Measurements from ENCODE around the gene INSM2. TPM values are rescaled to one million over a fixed set of nuclear protein-coding genes. Genes with fewer than 3 reads are reported as not detected.

Gene INSM2
- total RNA-seq, 2 experiments from 2014 or later: 0.09 TPM; not detected in 1

DNA sequence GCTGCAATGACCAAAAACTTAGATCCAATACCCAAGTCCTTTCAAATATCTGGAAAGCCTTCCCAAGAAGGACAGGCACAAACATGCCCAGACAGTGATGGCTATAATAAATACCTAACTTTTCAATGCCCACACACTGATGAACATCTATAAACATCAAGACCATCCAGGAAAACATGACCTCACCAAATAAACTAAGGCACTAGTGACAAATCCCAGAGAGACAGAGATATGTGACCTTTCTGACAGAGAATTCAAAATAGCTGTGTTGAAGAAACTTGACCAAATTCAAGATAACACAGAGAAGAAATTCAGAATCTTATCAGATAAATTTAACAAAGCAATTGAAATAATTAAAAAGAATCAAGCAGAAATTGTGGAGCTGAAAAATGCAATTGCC lies 38.7 kb upstream of the INSM2 start:
- H2AFZ ChIP-seq (ENCODE audit: low read length): no peak overlapping the region
- CTCF ChIA-PET (ENCODE audit: unreplicated experiment): no interaction called here
- TF ChIP-seq, protein P1, sequence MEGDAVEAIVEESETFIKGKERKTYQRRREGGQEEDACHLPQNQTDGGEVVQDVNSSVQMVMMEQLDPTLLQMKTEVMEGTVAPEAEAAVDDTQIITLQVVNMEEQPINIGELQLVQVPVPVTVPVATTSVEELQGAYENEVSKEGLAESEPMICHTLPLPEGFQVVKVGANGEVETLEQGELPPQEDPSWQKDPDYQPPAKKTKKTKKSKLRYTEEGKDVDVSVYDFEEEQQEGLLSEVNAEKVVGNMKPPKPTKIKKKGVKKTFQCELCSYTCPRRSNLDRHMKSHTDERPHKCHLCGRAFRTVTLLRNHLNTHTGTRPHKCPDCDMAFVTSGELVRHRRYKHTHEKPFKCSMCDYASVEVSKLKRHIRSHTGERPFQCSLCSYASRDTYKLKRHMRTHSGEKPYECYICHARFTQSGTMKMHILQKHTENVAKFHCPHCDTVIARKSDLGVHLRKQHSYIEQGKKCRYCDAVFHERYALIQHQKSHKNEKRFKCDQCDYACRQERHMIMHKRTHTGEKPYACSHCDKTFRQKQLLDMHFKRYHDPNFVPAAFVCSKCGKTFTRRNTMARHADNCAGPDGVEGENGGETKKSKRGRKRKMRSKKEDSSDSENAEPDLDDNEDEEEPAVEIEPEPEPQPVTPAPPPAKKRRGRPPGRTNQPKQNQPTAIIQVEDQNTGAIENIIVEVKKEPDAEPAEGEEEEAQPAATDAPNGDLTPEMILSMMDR (conservative IDR thresholded peaks at IDR 0.05; ENCODE audit: low read length): no peak
- TF ChIP-seq EZH2phosphoT487 (IDR thresholded peaks at IDR 0.05; ENCODE audit: borderline replicate concordance, low read depth, low read length): no peak
- H3K27ac ChIP-seq (ENCODE audit: low read depth, low read length, poor library complexity, severe bottlenecking): no peak overlapping the region
- no peaks in the 10 kb centered on the region for H3K36me3 ChIP-seq (ENCODE audit: insufficient read depth, low read length)
- no peaks in the 10 kb centered on the region for H3K9me2 ChIP-seq (ENCODE audit: insufficient read depth, low read length)
- H3K9me3 ChIP-seq (ENCODE audit: low read length): no peaks in the 10 kb centered on the region
- H3K4me3 ChIP-seq (ENCODE audit: low read depth, low read length, poor library complexity, severe bottlenecking): no peak overlapping the region
- H4K20me1 ChIP-seq (ENCODE audit: insufficient read depth, low read length): no peaks in the 10 kb centered on the region
- H3K79me2 ChIP-seq (ENCODE audit: insufficient read depth, low read depth, low read length): no peaks in the 10 kb centered on the region
- POLR2A ChIA-PET: no interaction called here
- no peak overlapping the region for H3K4me2 ChIP-seq (ENCODE audit: low read length)
- no TSS peak for BruUV-seq (replicated peaks)
- intact Hi-C loops (cut with micrococcal nuclease; ENCODE audit: unreplicated experiment): no loop called here
- DNase-seq (ENCODE audit: low spot score): no peak
- no peaks in the 10 kb centered on the region for H3K4me1 ChIP-seq (ENCODE audit: insufficient read depth, low read length, poor library complexity, severe bottlenecking)

GRCh38 chr14:35499180-35499579 lies 34.8 kb upstream of the INSM2 start:
- TF ChIP-seq EZH2phosphoT487 (IDR thresholded peaks at IDR 0.05; ENCODE audit: borderline replicate concordance, low read depth, low read length): no peak
- TF ChIP-seq, protein P1 (conservative IDR thresholded peaks at IDR 0.05; ENCODE audit: low read length): no peak
- Histone ChIP-seq H2AFZ (ENCODE audit: low read length) (no peak overlapping the region), H3K4me2 (ENCODE audit: low read length) (no peak overlapping the region), H3K4me3 (ENCODE audit: low read depth, low read length, poor library complexity, severe bottlenecking) (no peak overlapping the region), H3K9me2 (ENCODE audit: insufficient read depth, low read length) (no peaks in the 10 kb centered on the region), H3K36me3 (ENCODE audit: insufficient read depth, low read length) (no peaks in the 10 kb centered on the region), H3K79me2 (ENCODE audit: insufficient read depth, low read depth, low read length) (no peaks in the 10 kb centered on the region), H3K9me3 (ENCODE audit: low read length) (no peaks in the 10 kb centered on the region), H4K20me1 (ENCODE audit: insufficient read depth, low read length) (no peaks in the 10 kb centered on the region), H3K4me1 (ENCODE audit: insufficient read depth, low read length, poor library complexity, severe bottlenecking) (no peaks in the 10 kb centered on the region), H3K27ac (ENCODE audit: low read depth, low read length, poor library complexity, severe bottlenecking) (no peak overlapping the region)
- intact Hi-C loops (cut with micrococcal nuclease; ENCODE audit: unreplicated experiment): no loop called here
- ChIA-PET POLR2A (interaction anchor here (0.7 to 0.8 kb wide), 3 partner anchors 16 to 175 kb away, joined by 3 read pairs; no protein-coding TSS in a partner anchor), CTCF (ENCODE audit: unreplicated experiment) (no interaction called here)
- BruUV-seq (replicated peaks): no TSS peak
- no peak for DNase-seq (ENCODE audit: low spot score)

DNA sequence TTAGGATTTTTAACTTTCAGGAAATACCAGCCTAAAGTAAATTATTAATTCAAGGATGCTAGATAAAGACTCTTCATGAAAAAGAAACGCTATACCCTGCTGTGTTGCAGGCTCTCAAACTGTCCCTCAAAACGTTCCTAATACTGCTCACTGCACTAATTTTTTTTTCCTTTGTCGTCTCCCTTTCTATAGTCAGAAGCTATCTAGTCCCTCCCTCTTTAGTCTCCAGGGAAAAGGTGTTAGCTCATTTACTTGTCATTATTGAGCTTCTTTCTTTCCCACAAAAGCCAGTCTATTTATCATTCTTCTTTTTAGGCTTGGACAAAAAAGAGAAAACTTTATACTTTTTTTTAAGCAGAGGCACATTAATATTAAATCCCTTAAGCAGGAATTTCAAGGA lies 30.3 kb upstream of the INSM2 start:
- intact Hi-C loops (cut with micrococcal nuclease; ENCODE audit: unreplicated experiment): no loop called here
- Histone ChIP-seq H3K9me3 (ENCODE audit: low read length) (no peaks in the 10 kb centered on the region), H4K20me1 (ENCODE audit: insufficient read depth, low read length) (no peaks in the 10 kb centered on the region), H3K36me3 (ENCODE audit: insufficient read depth, low read length) (no peaks in the 10 kb centered on the region), H3K79me2 (ENCODE audit: insufficient read depth, low read depth, low read length) (no peaks in the 10 kb centered on the region), H3K27ac (ENCODE audit: low read depth, low read length, poor library complexity, severe bottlenecking) (no peak overlapping the region), H3K9me2 (ENCODE audit: insufficient read depth, low read length) (no peaks in the 10 kb centered on the region), H3K4me3 (ENCODE audit: low read depth, low read length, poor library complexity, severe bottlenecking) (no peak overlapping the region), H2AFZ (ENCODE audit: low read length) (no peak overlapping the region), H3K4me2 (ENCODE audit: low read length) (no peak overlapping the region), H3K4me1 (ENCODE audit: insufficient read depth, low read length, poor library complexity, severe bottlenecking) (no peaks in the 10 kb centered on the region)
- TF ChIP-seq, protein P1 (conservative IDR thresholded peaks at IDR 0.05; ENCODE audit: low read length): no peak
- BruUV-seq (replicated peaks): no TSS peak
- POLR2A ChIA-PET: no interaction called here
- CTCF ChIA-PET (ENCODE audit: unreplicated experiment): no interaction called here
- no peak for DNase-seq (ENCODE audit: low spot score)

Measured in OCI-LY7 (cell line).